IPS DF 19.7 (cell line): ENCODE data around the gene MAPK6.

Experiments
- DNase-seq: peaks from one replicate; pipeline ENCODE4 v3.0.0-alpha.2; 2013; ENCODE audit warnings: low read depth, low spot score

MAPK6 gene

GRCh38 chr15:52102463-52102862, 83.4 kb downstream of the MAPK6 start:
- DNase-seq: no peak

- no peak for DNase-seq
Measured at GRCh38 chr15:52103217-52104207, 84.5 kb downstream of the MAPK6 start.

- DNase-seq: no peak
Measured at GRCh38 chr15:52104532-52105004, 85.5 kb downstream of the MAPK6 start.

GRCh38 chr15:52105846-52106245, 86.8 kb downstream of the MAPK6 start:
- DNase-seq: no peak

GRCh38 chr15:52106641-52107040, 87.6 kb downstream of the MAPK6 start:
- no peak for DNase-seq

- DNase-seq: no peak
Measured at GRCh38 chr15:52107238-52107637, 88.2 kb downstream of the MAPK6 start.

- no peak for DNase-seq
Measured at GRCh38 chr15:52109559-52110451, 90.8 kb downstream of the MAPK6 start.

GRCh38 chr15:52111517-52112202, 92.6 kb downstream of the MAPK6 start:
- DNase-seq: no peak

GRCh38 chr15:52112203-52112750, 93.3 kb downstream of the MAPK6 start:
- no peak for DNase-seq

- DNase-seq: no peak
Measured at GRCh38 chr15:52113235-52113634, 94.2 kb downstream of the MAPK6 start.

GRCh38 chr15:52113708-52114107, 94.7 kb downstream of the MAPK6 start:
- no peak for DNase-seq

GRCh38 chr15:52114261-52115055, 95.4 kb downstream of the MAPK6 start:
- no peak for DNase-seq

GRCh38 chr15:52115598-52116427, 96.8 kb downstream of the MAPK6 start:
- no peak for DNase-seq
